Head of caudate nucleus (tissue), 42 donors: ENCODE measurements around the gene SLC39A10.
"Not testable (repeated sequence)": the region's sequence is repeated elsewhere in the genome, so short reads cannot be mapped to it uniquely, and the experiment has no call there.

ENCODE experiments used
- DNase-seq, 42 donors: peaks; one replicate each; pipeline versions ENCODE4 v3.0.0 to v3.0.0-alpha.2; 2020 to 2021; ENCODE audit warnings: mixed read lengths in 7 of 42
- intact Hi-C: fragments of 100-400 bp; cut with DNase I; formaldehyde crosslinking; loops from one replicate; pipeline ENCODE4 v1.15.0; 2022

The SLC39A10 gene

GRCh38 chr2:195666113-195666712, 9.2 kb downstream of the SLC39A10 start:
- no peak for DNase-seq
- intact Hi-C loops, result no loop called here

GRCh38 chr2:195667974-195668373, 10.9 kb downstream of the SLC39A10 start:
- intact Hi-C loops, result no loop called here
- DNase-seq, result no peak

- DNase-seq, result no peak
- intact Hi-C loops, result no loop called here
Measured at GRCh38 chr2:195670191-195670590, 13.2 kb downstream of the SLC39A10 start.

GRCh38 chr2:195671563-195671962, 14.5 kb downstream of the SLC39A10 start:
- intact Hi-C loops, result no loop called here
- DNase-seq, result no peak

- intact Hi-C loops, result no loop called here
- no peak for DNase-seq
Measured at GRCh38 chr2:195672674-195673073, 15.6 kb downstream of the SLC39A10 start.

GRCh38 chr2:195674491-195675221, 17.6 kb downstream of the SLC39A10 start:
- no peak for DNase-seq
- intact Hi-C loops, result no loop called here

- intact Hi-C loops, result no loop called here
- DNase-seq, result no peak
Measured at GRCh38 chr2:195675783-195676427, 18.9 kb downstream of the SLC39A10 start.

GRCh38 chr2:195677290-195677689, 20.3 kb downstream of the SLC39A10 start:
- intact Hi-C loops, result no loop called here
- no peak for DNase-seq

- no peak for DNase-seq
Measured at GRCh38 chr2:195677884-195678283, 20.9 kb downstream of the SLC39A10 start.

GRCh38 chr2:195682077-195682476, 25.1 kb downstream of the SLC39A10 start:
- intact Hi-C loops, result no loop called here
- DNase-seq, result no peak

More at GRCh38 chr2:195677884-195678283, 20.9 kb downstream of the SLC39A10 start:
- intact Hi-C loops, result no loop called here

GRCh38 chr2:195683174-195683573, 26.1 kb downstream of the SLC39A10 start:
- intact Hi-C loops, result no loop called here
- no peak for DNase-seq

- DNase-seq, result no peak
- intact Hi-C loops, result no loop called here
Measured at GRCh38 chr2:195686564-195686963, 29.5 kb downstream of the SLC39A10 start.

GRCh38 chr2:195687320-195688086, 30.5 kb downstream of the SLC39A10 start:
- no peak for DNase-seq
- intact Hi-C loops, result no loop called here

GRCh38 chr2:195692531-195692930, 35.5 kb downstream of the SLC39A10 start:
- DNase-seq, intact Hi-C loops: not testable (repeated sequence)

GRCh38 chr2:195694553-195694952, 37.5 kb downstream of the SLC39A10 start:
- intact Hi-C loops, result no loop called here
- DNase-seq, result no peak

GRCh38 chr2:195695002-195695631, 38.1 kb downstream of the SLC39A10 start:
- DNase-seq, result no peak
- intact Hi-C loops, result no loop called here

- DNase-seq, result no peak
- intact Hi-C loops, result no loop called here
Measured at GRCh38 chr2:195696012-195696411, 39.0 kb downstream of the SLC39A10 start.

- DNase-seq, result no peak
- intact Hi-C loops, result no loop called here
Measured at GRCh38 chr2:195697681-195698220, 40.7 kb downstream of the SLC39A10 start.

- DNase-seq, result no peak
- intact Hi-C loops, result no loop called here
Measured at GRCh38 chr2:195700480-195700879, 43.5 kb downstream of the SLC39A10 start.
